ENCODE results near the gene FAAP20.

- TF ChIP-seq POLR2A (IDR thresholded peaks at IDR 0.05; ENCODE audit: low read depth, low read length): no peak
- no peak for TF ChIP-seq POLR2AphosphoS5 (IDR thresholded peaks at IDR 0.05; ENCODE audit: low read depth, low read length)
- TF ChIP-seq TAF1 (IDR thresholded peaks at IDR 0.05; ENCODE audit: low read depth, low read length): no peak
- no peak for TF ChIP-seq POU2F2 (IDR thresholded peaks at IDR 0.05; ENCODE audit: low read depth, low read length)
- no peak for TF ChIP-seq PAX5 (IDR thresholded peaks at IDR 0.05; ENCODE audit: insufficient read depth, low read length, severe bottlenecking)
- no peak for TF ChIP-seq SPI1 (IDR thresholded peaks at IDR 0.05; ENCODE audit: low read depth, low read length)
Observed at GRCh38 chr1:2235300-2235998, 40.9 kb upstream of the FAAP20 start.

Data from GM12891 (cell line).